Breast epithelium (tissue), 4 donors: Measurements from ENCODE around the gene CIART. TPM values are rescaled to one million over a fixed set of nuclear protein-coding genes. Genes with fewer than 3 reads are reported as not detected.
A peak's percentile ranks its signal among the peaks of the same experiment; 100 is the strongest.

Source experiments
- DNase-seq, 2 donors: peaks; one replicate each; pipeline ENCODE4 v3.0.0-alpha.2; 2019; ENCODE audit warnings: low spot score in 2 of 2
- H3K27ac ChIP-seq, 2 donors: fragments of 200-600 bp; sonication (generic) in 1 of 2; one replicate each; pipeline ENCODE4 v1.5.1; 2016 to 2019; ENCODE audit warnings: mild to moderate bottlenecking in 1 of 2
- H3K27me3 ChIP-seq, 2 donors: fragments of 200-600 bp; sonication (generic) in 1 of 2; one replicate each; pipeline versions ENCODE4 v1.5.1 to v1.6.0; 2017 to 2019; ENCODE audit warnings: control low read depth in 1 of 2, mild to moderate bottlenecking in 1 of 2
- H3K36me3 ChIP-seq: fragments of 200-600 bp; one replicate; pipeline ENCODE4 v1.5.1; 2019
- H3K4me1 ChIP-seq, 2 donors: fragments of 200-600 bp; sonication (generic); one replicate each; pipeline ENCODE4 v1.5.1; 2016 to 2019; ENCODE audit warnings: control low read depth in 1 of 2
- H3K4me3 ChIP-seq, 3 donors: fragments of 200-600 bp; sonication (generic); 1 replicate in 2 of 3; 2 replicates in 1 of 3; pipeline ENCODE4 v1.5.1; 2016 to 2019; ENCODE audit warnings: mild to moderate bottlenecking in 3 of 3, moderate library complexity in 2 of 3
- H3K9me3 ChIP-seq, 2 donors: fragments of 200-600 bp; sonication (generic) in 1 of 2; one replicate each; pipeline ENCODE4 v1.5.1; 2016 to 2019; ENCODE audit warnings: control low read depth in 1 of 2
- CTCF ChIP-seq, 3 donors: fragments of 450-650 bp; IDR thresholded peaks; one replicate each; pipeline ENCODE4 v1.5.1; 2016 to 2017; ENCODE audit warnings: antibody characterized with exemption in 3 of 3, mild to moderate bottlenecking in 3 of 3, moderate library complexity in 3 of 3
- POLR2A ChIP-seq: fragments of 450-650 bp; IDR thresholded peaks from one replicate; pipeline ENCODE4 v1.6.1; 2016; ENCODE audit warnings: antibody characterized with exemption, mild to moderate bottlenecking, moderate library complexity
- POLR2AphosphoS5 ChIP-seq, 3 donors: sonication (generic); formaldehyde crosslinking; IDR thresholded peaks; one replicate each; pipeline ENCODE4 v1.6.1; 2017; ENCODE audit warnings: antibody characterized with exemption in 3 of 3
- intact Hi-C: fragments of 100-400 bp; cut with DNase I; formaldehyde crosslinking; loops from one replicate; pipeline ENCODE4 v1.15.1; 2023; ENCODE audit warnings: low total_unique reads
- total RNA-seq, 3 donors: library from RNA; depleted of rRNA; stranded (reverse); fragments of >200 nt; gene quantifications; one replicate each; pipeline ENCODE4 v1.1.0, GENCODE V29; 2016

CIART gene
- total RNA-seq, 3 donors from 2014 or later = 2.6 to 7.4 (median 4.3) TPM

- no peak for TF ChIP-seq POLR2A
- TF ChIP-seq POLR2AphosphoS5 (IDR thresholded peaks at IDR 0.05) = no peak
- DNase-seq = no peak
- no peaks in the 10 kb centered on the region for H3K4me1 ChIP-seq
- intact Hi-C loops = no loop called here
- H3K36me3 ChIP-seq = no peaks in the 10 kb centered on the region
- peak overlapping the region; percentile 87 to 93 for H3K27ac ChIP-seq
- H3K27me3 ChIP-seq = no peaks in the 10 kb centered on the region
- H3K9me3 ChIP-seq = no peaks in the 10 kb centered on the region
- H3K4me3 ChIP-seq = peak overlapping the region; percentile 59 to 87 (median 75)
Measured at GRCh38 chr1:150321826-150322166, 39.4 kb downstream of the CIART start.

- H3K27ac ChIP-seq = peak overlapping the region; percentile 87 to 93
- H3K9me3 ChIP-seq = no peaks in the 10 kb centered on the region
- no peaks in the 10 kb centered on the region for H3K4me1 ChIP-seq
- DNase-seq = no peak
- peak overlapping the region; percentile 59 to 87 (median 75) for H3K4me3 ChIP-seq
- intact Hi-C loops = no loop called here
- H3K36me3 ChIP-seq = no peaks in the 10 kb centered on the region
- no peaks in the 10 kb centered on the region for H3K27me3 ChIP-seq
- no peak for TF ChIP-seq POLR2AphosphoS5 (IDR thresholded peaks at IDR 0.05)
- TF ChIP-seq POLR2A = no peak
- no peak for TF ChIP-seq CTCF (IDR thresholded peaks at IDR 0.05)
Measured at GRCh38 chr1:150322310-150322709, 40.0 kb downstream of the CIART start.

GRCh38 chr1:150332651-150333290, 50.4 kb downstream of the CIART start:
- Histone ChIP-seq H3K9me3 (no peaks in the 10 kb centered on the region), H3K4me1 (no peaks in the 10 kb centered on the region), H3K4me3 (no peak overlapping the region), H3K36me3 (peaks cover 14% of the 10 kb centered on the region), H3K27me3 (no peaks in the 10 kb centered on the region), H3K27ac (no peak overlapping the region)
- peak in 1 of 2 donors; percentile 12 for DNase-seq
- TF ChIP-seq CTCF (IDR thresholded peaks at IDR 0.05) (no peak), POLR2AphosphoS5 (IDR thresholded peaks at IDR 0.05) (no peak), POLR2A (no peak)
- intact Hi-C loops = no loop called here

Other genes with a start within 250 kb of the CIART start
- 10 to 100 TPM; 37.1 to 72.0 (median 45.6) TPM for gene VPS45, start 214.8 kb upstream of the CIART start, total RNA-seq
- gene PLEKHO1, start 132.6 kb upstream of the CIART start, total RNA-seq = 10 to 100 TPM; 20.8 to 58.0 (median 27.5) TPM
- gene ANP32E, start 46.4 kb upstream of the CIART start, total RNA-seq = 10 to 100 TPM; 16.5 to 21.6 (median 18.6) TPM
- gene CA14, start 24.8 kb upstream of the CIART start, total RNA-seq = not detected
- 100 to 1,000 TPM in 2 of 3 donors, 10 to 100 TPM in 1; 86.9 to 138 (median 104) TPM for gene APH1A, start 13.5 kb upstream of the CIART start, total RNA-seq
- 10 to 100 TPM in 2 of 3 donors, 1 to 10 TPM in 1; 9.4 to 24.3 (median 13.6) TPM for gene C1orf54, start 9.8 kb upstream of the CIART start, total RNA-seq
- gene MRPS21, start 11.3 kb downstream of the CIART start, total RNA-seq = 10 to 100 TPM; 40.5 to 55.1 (median 45.1) TPM
- gene PRPF3, start 39.0 kb downstream of the CIART start, total RNA-seq = 10 to 100 TPM; 57.1 to 87.2 (median 82.4) TPM
- gene RPRD2, start 81.6 kb downstream of the CIART start, total RNA-seq = 10 to 100 TPM; 19.4 to 26.5 (median 20.3) TPM
- gene TARS2, start 204.9 kb downstream of the CIART start, total RNA-seq = 10 to 100 TPM; 12.1 to 21.4 (median 19.9) TPM
- gene ECM1, start 225.6 kb downstream of the CIART start, total RNA-seq = 10 to 100 TPM in 2 of 3 donors, 1 to 10 TPM in 1; 4.0 to 53.3 (median 10.2) TPM
- gene FALEC, start 233.2 kb downstream of the CIART start, total RNA-seq = 1 to 10 TPM in 1 of 3 donors, not detected in 2; 2.2 TPM